Measurements from ENCODE around the gene TEAD1.

The TEAD1 gene

GRCh38 chr11:12769834-12770345 lies 95.7 kb downstream of the TEAD1 start:
- DNase-seq: no peak

GRCh38 chr11:12770435-12770834 lies 96.2 kb downstream of the TEAD1 start:
- no peak for DNase-seq

GRCh38 chr11:12770966-12771597 lies 96.9 kb downstream of the TEAD1 start:
- no peak for DNase-seq

GRCh38 chr11:12771875-12772274 lies 97.7 kb downstream of the TEAD1 start:
- no peak for DNase-seq

GRCh38 chr11:12772324-12772723 lies 98.1 kb downstream of the TEAD1 start:
- DNase-seq: no peak

GRCh38 chr11:12773591-12773990 lies 99.4 kb downstream of the TEAD1 start:
- DNase-seq: no peak

GRCh38 chr11:12775955-12776354 lies 101.7 kb downstream of the TEAD1 start:
- DNase-seq: no peak

- no peak for DNase-seq
Measured at GRCh38 chr11:12777208-12777874, 103.1 kb downstream of the TEAD1 start.

- DNase-seq: no peak
Measured at GRCh38 chr11:12778240-12778905, 104.2 kb downstream of the TEAD1 start.

- no peak for DNase-seq
Measured at GRCh38 chr11:12783765-12784164, 109.5 kb downstream of the TEAD1 start.

GRCh38 chr11:12784445-12784844 lies 110.2 kb downstream of the TEAD1 start:
- DNase-seq: no peak

GRCh38 chr11:12784987-12785386 lies 110.8 kb downstream of the TEAD1 start:
- no peak for DNase-seq

GRCh38 chr11:12785901-12786300 lies 111.7 kb downstream of the TEAD1 start:
- no peak for DNase-seq

- DNase-seq: no peak
Measured at GRCh38 chr11:12786450-12786849, 112.2 kb downstream of the TEAD1 start.

- no peak for DNase-seq
Measured at GRCh38 chr11:12786891-12787290, 112.7 kb downstream of the TEAD1 start.

GRCh38 chr11:12787847-12788246 lies 113.6 kb downstream of the TEAD1 start:
- DNase-seq: no peak

GRCh38 chr11:12789054-12789453 lies 114.8 kb downstream of the TEAD1 start:
- DNase-seq: no peak

GRCh38 chr11:12789596-12790215 lies 115.5 kb downstream of the TEAD1 start:
- no peak for DNase-seq

GRCh38 chr11:12790861-12791616 lies 116.8 kb downstream of the TEAD1 start:
- no peak for DNase-seq

- DNase-seq: no peak
Measured at GRCh38 chr11:12792018-12792417, 117.8 kb downstream of the TEAD1 start.

GRCh38 chr11:12792590-12792989 lies 118.4 kb downstream of the TEAD1 start:
- DNase-seq: no peak

- DNase-seq: no peak
Measured at GRCh38 chr11:12793065-12793464, 118.8 kb downstream of the TEAD1 start.

- DNase-seq: no peak
Measured at GRCh38 chr11:12793506-12793905, 119.3 kb downstream of the TEAD1 start.

Measured in 8988T (cell line).